ENCODE data around the gene ARFIP1.

ARFIP1 gene

GRCh38 chr4:152877868-152878267, 98.1 kb downstream of the ARFIP1 start:
- H3K27ac ChIP-seq = no peak overlapping the region
- TF ChIP-seq ZFX (IDR thresholded peaks at IDR 0.05; ENCODE audit: borderline replicate concordance) (no peak), CTCF (IDR thresholded peaks at IDR 0.05) (no peak)

GRCh38 chr4:152880263-152880662, 100.5 kb downstream of the ARFIP1 start:
- TF ChIP-seq CTCF (IDR thresholded peaks at IDR 0.05) (no peak), ZFX (IDR thresholded peaks at IDR 0.05; ENCODE audit: borderline replicate concordance) (no peak)
- H3K27ac ChIP-seq = no peak overlapping the region

- TF ChIP-seq CTCF (IDR thresholded peaks at IDR 0.05) (no peak), ZFX (IDR thresholded peaks at IDR 0.05; ENCODE audit: borderline replicate concordance) (no peak)
- H3K27ac ChIP-seq = no peak overlapping the region
These were observed 102.2 kb downstream of the ARFIP1 start for GRCh38 chr4:152881974-152882373.

GRCh38 chr4:152885185-152885584, 105.4 kb downstream of the ARFIP1 start:
- TF ChIP-seq ZFX (IDR thresholded peaks at IDR 0.05; ENCODE audit: borderline replicate concordance) (no peak), CTCF (IDR thresholded peaks at IDR 0.05) (no peak)
- no peak overlapping the region for H3K27ac ChIP-seq

- no peak overlapping the region for H3K27ac ChIP-seq
- no peak for TF ChIP-seq ZFX (IDR thresholded peaks at IDR 0.05; ENCODE audit: borderline replicate concordance)
- TF ChIP-seq CTCF (IDR thresholded peaks at IDR 0.05) = no peak
These were observed 106.4 kb downstream of the ARFIP1 start for GRCh38 chr4:152886201-152886600.

- TF ChIP-seq CTCF (IDR thresholded peaks at IDR 0.05) = no peak
- no peak overlapping the region for H3K27ac ChIP-seq
These were observed 108.2 kb downstream of the ARFIP1 start for GRCh38 chr4:152887981-152888380.

GRCh38 chr4:152892974-152893373, 113.2 kb downstream of the ARFIP1 start:
- H3K27ac ChIP-seq = no peak overlapping the region
- TF ChIP-seq ZFX (IDR thresholded peaks at IDR 0.05; ENCODE audit: borderline replicate concordance) = no peak
- TF ChIP-seq CTCF (IDR thresholded peaks at IDR 0.05) = no peak
